EH (cell line): ENCODE results near the gene FAM168A.
"Not testable (repeated sequence)": the region's sequence is repeated elsewhere in the genome, so short reads cannot be mapped to it uniquely, and the experiment has no call there.

ENCODE experiments used
- DNase-seq: peaks from one replicate; pipeline ENCODE4 v3.0.0-alpha.2; 2015; ENCODE audit warnings: low read depth

The FAM168A gene

GRCh38 chr11:73467505-73467904 lies 130.4 kb downstream of the FAM168A start:
- no peak for DNase-seq

- DNase-seq = no peak
Measured at GRCh38 chr11:73466643-73467042, 131.3 kb downstream of the FAM168A start.

GRCh38 chr11:73465871-73466270 lies 132.0 kb downstream of the FAM168A start:
- DNase-seq = no peak

- DNase-seq = peak; percentile 68
Measured at GRCh38 chr11:73465023-73465675, 132.8 kb downstream of the FAM168A start.

GRCh38 chr11:73464347-73464746 lies 133.6 kb downstream of the FAM168A start:
- DNase-seq = peak; percentile 32

GRCh38 chr11:73463359-73463758 lies 134.6 kb downstream of the FAM168A start:
- DNase-seq = peak; percentile 75

- no peak for DNase-seq
Measured at GRCh38 chr11:73461964-73462363, 135.9 kb downstream of the FAM168A start.

- DNase-seq = no peak
Measured at GRCh38 chr11:73461335-73461840, 136.5 kb downstream of the FAM168A start.

- DNase-seq = no peak
Measured at GRCh38 chr11:73458201-73458600, 139.7 kb downstream of the FAM168A start.

GRCh38 chr11:73454987-73455386 lies 142.9 kb downstream of the FAM168A start:
- DNase-seq = no peak

GRCh38 chr11:73453562-73453961 lies 144.3 kb downstream of the FAM168A start:
- no peak for DNase-seq

- DNase-seq = no peak
Measured at GRCh38 chr11:73452726-73453125, 145.2 kb downstream of the FAM168A start.

- DNase-seq = no peak
Measured at GRCh38 chr11:73451896-73452295, 146.0 kb downstream of the FAM168A start.

- no peak for DNase-seq
Measured at GRCh38 chr11:73446766-73447165, 151.1 kb downstream of the FAM168A start.

- DNase-seq = no peak
Measured at GRCh38 chr11:73445980-73446379, 151.9 kb downstream of the FAM168A start.

GRCh38 chr11:73439002-73439843 lies 158.7 kb downstream of the FAM168A start:
- DNase-seq = peak; percentile 78

GRCh38 chr11:73436859-73437258 lies 161.1 kb downstream of the FAM168A start:
- not testable (repeated sequence) for DNase-seq

- no peak for DNase-seq
Measured at GRCh38 chr11:73431396-73431795, 166.5 kb downstream of the FAM168A start.

- DNase-seq = no peak
Measured at GRCh38 chr11:73430326-73430725, 167.6 kb downstream of the FAM168A start.

GRCh38 chr11:73429121-73429750 lies 168.7 kb downstream of the FAM168A start:
- peak; percentile 70 for DNase-seq

- no peak for DNase-seq
Measured at GRCh38 chr11:73428699-73429098, 169.2 kb downstream of the FAM168A start.

GRCh38 chr11:73428227-73428626 lies 169.7 kb downstream of the FAM168A start:
- no peak for DNase-seq
